ENCODE results near the gene ARHGEF9. TPM values are rescaled to one million over a fixed set of nuclear protein-coding genes. Genes with fewer than 3 reads are reported as not detected.

Gene ARHGEF9
- polyA plus RNA-seq, 1 donor from 2014 or later, result 71.9 TPM

DNA sequence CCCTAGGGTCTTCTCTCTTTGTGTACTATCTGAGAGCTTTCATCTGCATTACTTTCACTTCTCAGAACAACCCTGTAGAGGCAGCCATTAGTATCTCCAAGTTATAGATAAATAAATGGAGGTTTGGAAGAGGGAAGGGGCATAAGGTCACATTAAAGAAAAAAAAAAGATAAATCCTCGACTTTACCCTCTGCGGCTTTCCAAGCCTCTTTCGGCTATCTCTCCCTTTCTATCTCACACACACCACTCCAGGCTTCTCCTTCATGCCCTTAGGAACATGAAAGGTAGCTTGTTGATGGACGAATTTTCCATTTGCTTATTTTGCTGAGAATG, 660 bp upstream of the ARHGEF9 start:
- no peaks in the 10 kb centered on the region for H3K27me3 ChIP-seq (ENCODE audit: insufficient read depth, low read depth, low read length)
- H3K27ac ChIP-seq (ENCODE audit: low read length), result peak overlapping the region; percentile 51
- no peaks in the 10 kb centered on the region for H4K20me1 ChIP-seq (ENCODE audit: insufficient read depth)
- H2AFZ ChIP-seq (ENCODE audit: low read depth, low read length), result peak overlapping the region; percentile 51
- no peaks in the 10 kb centered on the region for H3K9me3 ChIP-seq (ENCODE audit: low read length)
- no peaks in the 10 kb centered on the region for H3K9me2 ChIP-seq (ENCODE audit: insufficient read depth, low read length)
- H3K4me3 ChIP-seq (ENCODE audit: low read length), result peak overlapping the region; percentile 69
- H3K4me2 ChIP-seq (ENCODE audit: low read length), result no peak overlapping the region
- no peaks in the 10 kb centered on the region for H3K36me3 ChIP-seq (ENCODE audit: insufficient read depth, low read length)
- peak overlapping the region; percentile 72 for H3K9ac ChIP-seq (ENCODE audit: low read length)
- H3F3A ChIP-seq (ENCODE audit: insufficient read depth, low read length, poor library complexity, severe bottlenecking), result no peaks in the 10 kb centered on the region
- TF ChIP-seq TAF1 (IDR thresholded peaks at IDR 0.05; ENCODE audit: low read depth) (no peak), MXI1 (conservative IDR thresholded peaks at IDR 0.05; ENCODE audit: poor library complexity, severe bottlenecking) (no peak), EP300 (conservative IDR thresholded peaks at IDR 0.05; ENCODE audit: poor library complexity, severe bottlenecking) (no peak), EZH2 (IDR thresholded peaks at IDR 0.05; ENCODE audit: borderline replicate concordance, insufficient read depth, low read length, poor library complexity, severe bottlenecking) (no peak)
- TF ChIP-seq, protein P1, sequence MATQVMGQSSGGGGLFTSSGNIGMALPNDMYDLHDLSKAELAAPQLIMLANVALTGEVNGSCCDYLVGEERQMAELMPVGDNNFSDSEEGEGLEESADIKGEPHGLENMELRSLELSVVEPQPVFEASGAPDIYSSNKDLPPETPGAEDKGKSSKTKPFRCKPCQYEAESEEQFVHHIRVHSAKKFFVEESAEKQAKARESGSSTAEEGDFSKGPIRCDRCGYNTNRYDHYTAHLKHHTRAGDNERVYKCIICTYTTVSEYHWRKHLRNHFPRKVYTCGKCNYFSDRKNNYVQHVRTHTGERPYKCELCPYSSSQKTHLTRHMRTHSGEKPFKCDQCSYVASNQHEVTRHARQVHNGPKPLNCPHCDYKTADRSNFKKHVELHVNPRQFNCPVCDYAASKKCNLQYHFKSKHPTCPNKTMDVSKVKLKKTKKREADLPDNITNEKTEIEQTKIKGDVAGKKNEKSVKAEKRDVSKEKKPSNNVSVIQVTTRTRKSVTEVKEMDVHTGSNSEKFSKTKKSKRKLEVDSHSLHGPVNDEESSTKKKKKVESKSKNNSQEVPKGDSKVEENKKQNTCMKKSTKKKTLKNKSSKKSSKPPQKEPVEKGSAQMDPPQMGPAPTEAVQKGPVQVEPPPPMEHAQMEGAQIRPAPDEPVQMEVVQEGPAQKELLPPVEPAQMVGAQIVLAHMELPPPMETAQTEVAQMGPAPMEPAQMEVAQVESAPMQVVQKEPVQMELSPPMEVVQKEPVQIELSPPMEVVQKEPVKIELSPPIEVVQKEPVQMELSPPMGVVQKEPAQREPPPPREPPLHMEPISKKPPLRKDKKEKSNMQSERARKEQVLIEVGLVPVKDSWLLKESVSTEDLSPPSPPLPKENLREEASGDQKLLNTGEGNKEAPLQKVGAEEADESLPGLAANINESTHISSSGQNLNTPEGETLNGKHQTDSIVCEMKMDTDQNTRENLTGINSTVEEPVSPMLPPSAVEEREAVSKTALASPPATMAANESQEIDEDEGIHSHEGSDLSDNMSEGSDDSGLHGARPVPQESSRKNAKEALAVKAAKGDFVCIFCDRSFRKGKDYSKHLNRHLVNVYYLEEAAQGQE (IDR thresholded peaks at IDR 0.05; ENCODE audit: borderline replicate concordance), result no peak
- no peaks in the 10 kb centered on the region for H3K79me2 ChIP-seq (replicated peaks; ENCODE audit: insufficient read depth, low read length)

DNA sequence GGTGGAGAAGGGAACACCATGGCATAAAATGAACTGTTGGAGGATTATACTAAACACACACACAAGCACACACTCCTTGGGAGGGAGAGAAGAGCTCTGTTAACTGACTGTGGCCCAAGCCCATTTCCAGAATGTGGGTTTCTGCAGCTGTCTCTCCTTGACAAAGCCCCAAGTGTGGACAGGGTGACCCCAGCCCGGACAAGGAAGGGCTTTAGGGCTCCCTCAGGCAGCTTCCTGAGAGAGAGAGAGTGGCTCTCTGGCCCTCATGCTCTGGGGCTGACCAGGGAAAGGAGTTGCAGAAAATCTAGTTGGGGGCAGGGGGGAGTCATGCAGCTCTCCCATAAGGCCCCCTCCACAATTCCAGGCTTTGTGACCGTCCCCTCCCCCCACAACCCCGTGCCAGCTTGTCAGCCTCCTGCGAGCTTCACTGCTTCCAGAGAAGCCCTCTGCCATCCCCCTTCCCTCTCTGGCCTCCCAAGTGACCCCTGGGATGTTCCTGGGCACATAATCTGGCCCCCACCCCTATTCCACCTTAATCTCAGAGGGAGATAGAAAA, 590 bp downstream of the ARHGEF9 start:
- Histone ChIP-seq H3K27ac (ENCODE audit: low read length) (peak overlapping the region; percentile 51), H3K9me3 (ENCODE audit: low read length) (no peaks in the 10 kb centered on the region), H2AFZ (ENCODE audit: low read depth, low read length) (peak overlapping the region; percentile 51)

More for the DNA sequence above, 590 bp downstream of the ARHGEF9 start:
- H3K9me2 ChIP-seq (ENCODE audit: insufficient read depth, low read length), result no peaks in the 10 kb centered on the region
- peak overlapping the region; percentile 69 for H3K4me3 ChIP-seq (ENCODE audit: low read length)
- H3K79me2 ChIP-seq (replicated peaks; ENCODE audit: insufficient read depth, low read length), result no peaks in the 10 kb centered on the region
- peak overlapping the region; percentile 30 for H3K4me2 ChIP-seq (ENCODE audit: low read length)
- no peaks in the 10 kb centered on the region for H3K36me3 ChIP-seq (ENCODE audit: insufficient read depth, low read length)
- no peak for TF ChIP-seq POLR2AphosphoS5 (IDR thresholded peaks at IDR 0.05)
- TF ChIP-seq, protein P2, sequence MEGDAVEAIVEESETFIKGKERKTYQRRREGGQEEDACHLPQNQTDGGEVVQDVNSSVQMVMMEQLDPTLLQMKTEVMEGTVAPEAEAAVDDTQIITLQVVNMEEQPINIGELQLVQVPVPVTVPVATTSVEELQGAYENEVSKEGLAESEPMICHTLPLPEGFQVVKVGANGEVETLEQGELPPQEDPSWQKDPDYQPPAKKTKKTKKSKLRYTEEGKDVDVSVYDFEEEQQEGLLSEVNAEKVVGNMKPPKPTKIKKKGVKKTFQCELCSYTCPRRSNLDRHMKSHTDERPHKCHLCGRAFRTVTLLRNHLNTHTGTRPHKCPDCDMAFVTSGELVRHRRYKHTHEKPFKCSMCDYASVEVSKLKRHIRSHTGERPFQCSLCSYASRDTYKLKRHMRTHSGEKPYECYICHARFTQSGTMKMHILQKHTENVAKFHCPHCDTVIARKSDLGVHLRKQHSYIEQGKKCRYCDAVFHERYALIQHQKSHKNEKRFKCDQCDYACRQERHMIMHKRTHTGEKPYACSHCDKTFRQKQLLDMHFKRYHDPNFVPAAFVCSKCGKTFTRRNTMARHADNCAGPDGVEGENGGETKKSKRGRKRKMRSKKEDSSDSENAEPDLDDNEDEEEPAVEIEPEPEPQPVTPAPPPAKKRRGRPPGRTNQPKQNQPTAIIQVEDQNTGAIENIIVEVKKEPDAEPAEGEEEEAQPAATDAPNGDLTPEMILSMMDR (IDR thresholded peaks at IDR 0.05; ENCODE audit: poor library complexity, severe bottlenecking), result no peak
- TF ChIP-seq, protein P1 (IDR thresholded peaks at IDR 0.05; ENCODE audit: borderline replicate concordance), result no peak
- H4K20me1 ChIP-seq (ENCODE audit: insufficient read depth), result no peaks in the 10 kb centered on the region
- H3F3A ChIP-seq (ENCODE audit: insufficient read depth, low read length, poor library complexity, severe bottlenecking), result no peaks in the 10 kb centered on the region
- H3K27me3 ChIP-seq (ENCODE audit: insufficient read depth, low read depth, low read length), result no peaks in the 10 kb centered on the region
- H3K9ac ChIP-seq (ENCODE audit: low read length), result peak overlapping the region; percentile 72

All from neural cell (in vitro differentiated cells).